NB4 (cell line): ENCODE results near the gene PCSK5.

Experiments used
- POLR2A ChIP-seq: IDR thresholded peaks from 2 replicates; pipeline ENCODE4 v1.6.1; 2011; ENCODE audit warnings: mild to moderate bottlenecking; ENCODE audit not compliant: insufficient read length; ENCODE audit errors: extremely low read depth
- TF ChIP-seq, protein P1 (sequence below): IDR thresholded peaks from one replicate; pipeline ENCODE4 v1.5.1; 2012; ENCODE audit warnings: low read depth, low read length

DNA sequence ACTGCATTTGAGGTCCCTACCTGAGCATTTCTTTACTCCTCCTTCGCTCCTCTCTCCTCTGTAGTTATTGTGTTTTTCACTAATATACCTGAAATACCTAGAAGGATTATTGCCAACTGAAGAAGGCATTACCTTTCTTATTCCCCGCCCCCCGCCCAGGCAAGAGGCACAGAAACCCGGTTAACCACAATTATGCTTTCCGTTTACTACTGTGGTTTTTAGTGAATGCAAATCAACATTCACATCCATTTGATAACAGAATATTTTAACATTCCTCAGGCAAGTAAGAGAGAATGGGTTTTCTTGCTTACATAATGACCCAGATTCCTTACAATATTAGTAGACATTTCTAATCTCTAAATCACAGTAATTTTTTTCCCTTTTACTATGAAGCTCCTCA lies 136.9 kb downstream of the PCSK5 start:
- TF ChIP-seq, protein P1, sequence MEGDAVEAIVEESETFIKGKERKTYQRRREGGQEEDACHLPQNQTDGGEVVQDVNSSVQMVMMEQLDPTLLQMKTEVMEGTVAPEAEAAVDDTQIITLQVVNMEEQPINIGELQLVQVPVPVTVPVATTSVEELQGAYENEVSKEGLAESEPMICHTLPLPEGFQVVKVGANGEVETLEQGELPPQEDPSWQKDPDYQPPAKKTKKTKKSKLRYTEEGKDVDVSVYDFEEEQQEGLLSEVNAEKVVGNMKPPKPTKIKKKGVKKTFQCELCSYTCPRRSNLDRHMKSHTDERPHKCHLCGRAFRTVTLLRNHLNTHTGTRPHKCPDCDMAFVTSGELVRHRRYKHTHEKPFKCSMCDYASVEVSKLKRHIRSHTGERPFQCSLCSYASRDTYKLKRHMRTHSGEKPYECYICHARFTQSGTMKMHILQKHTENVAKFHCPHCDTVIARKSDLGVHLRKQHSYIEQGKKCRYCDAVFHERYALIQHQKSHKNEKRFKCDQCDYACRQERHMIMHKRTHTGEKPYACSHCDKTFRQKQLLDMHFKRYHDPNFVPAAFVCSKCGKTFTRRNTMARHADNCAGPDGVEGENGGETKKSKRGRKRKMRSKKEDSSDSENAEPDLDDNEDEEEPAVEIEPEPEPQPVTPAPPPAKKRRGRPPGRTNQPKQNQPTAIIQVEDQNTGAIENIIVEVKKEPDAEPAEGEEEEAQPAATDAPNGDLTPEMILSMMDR: no peak
- TF ChIP-seq POLR2A: no peak
